Thyroid gland (tissue), 4 donors: ENCODE results near the gene CCDC188.

Experiments
- CTCF ChIP-seq, 6 experiments: fragments of 200-600 bp in 3 of 6; fragments of 450-650 bp in 3 of 6; sonication (generic) in 3 of 6; IDR thresholded peaks; one replicate each; pipeline ENCODE4 v1.5.1; 2016 to 2019; ENCODE audit warnings: antibody characterized with exemption in 6 of 6, mild to moderate bottlenecking in 2 of 6, inconsistent platforms in 1 of 6, moderate library complexity in 1 of 6
- POLR2A ChIP-seq, 2 donors: fragments of 450-650 bp; IDR thresholded peaks; one replicate each; pipeline ENCODE4 v1.6.1; 2017; ENCODE audit warnings: antibody characterized with exemption in 2 of 2, mild to moderate bottlenecking in 2 of 2, moderate library complexity in 1 of 2

- TF ChIP-seq CTCF (IDR thresholded peaks at IDR 0.05) (no peak), POLR2A (IDR thresholded peaks at IDR 0.05) (no peak)
Measured at GRCh38 chr22:20102203-20102780, 48.6 kb downstream of the CCDC188 start.
